ENCODE data around the gene KCNQ2.

KCNQ2 gene

DNA sequence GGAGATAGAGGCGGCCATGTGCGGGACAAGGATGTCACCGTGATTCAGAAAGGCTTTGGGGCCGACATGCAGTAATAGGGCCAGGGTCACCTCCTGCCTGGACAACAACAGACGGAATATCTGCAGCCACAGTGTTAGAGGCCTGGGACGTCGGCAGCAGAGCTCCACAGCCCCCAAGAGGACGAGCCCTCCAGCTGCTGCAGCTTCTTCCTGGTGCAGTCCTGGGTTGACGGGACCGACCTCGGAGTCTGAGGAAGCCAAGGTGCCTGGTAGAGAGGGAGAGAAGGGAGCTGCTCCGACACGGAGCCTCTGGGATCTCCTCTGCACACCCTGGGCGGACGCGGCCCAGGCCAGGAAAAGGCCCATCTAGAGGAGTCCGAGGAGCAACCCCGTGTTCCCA, 88.1 kb downstream of the KCNQ2 start:
- peaks cover 10% of the 10 kb centered on the region for H3K9me3 ChIP-seq (ENCODE audit: low read length)
- H3K27ac ChIP-seq (ENCODE audit: low read depth, low read length, poor library complexity, severe bottlenecking) = no peak overlapping the region
- H3K9ac ChIP-seq (ENCODE audit: low read length) = no peak overlapping the region
- no peak for TF ChIP-seq EZH2 (IDR thresholded peaks at IDR 0.05; ENCODE audit: borderline replicate concordance, low read length)
- TF ChIP-seq, protein P1, sequence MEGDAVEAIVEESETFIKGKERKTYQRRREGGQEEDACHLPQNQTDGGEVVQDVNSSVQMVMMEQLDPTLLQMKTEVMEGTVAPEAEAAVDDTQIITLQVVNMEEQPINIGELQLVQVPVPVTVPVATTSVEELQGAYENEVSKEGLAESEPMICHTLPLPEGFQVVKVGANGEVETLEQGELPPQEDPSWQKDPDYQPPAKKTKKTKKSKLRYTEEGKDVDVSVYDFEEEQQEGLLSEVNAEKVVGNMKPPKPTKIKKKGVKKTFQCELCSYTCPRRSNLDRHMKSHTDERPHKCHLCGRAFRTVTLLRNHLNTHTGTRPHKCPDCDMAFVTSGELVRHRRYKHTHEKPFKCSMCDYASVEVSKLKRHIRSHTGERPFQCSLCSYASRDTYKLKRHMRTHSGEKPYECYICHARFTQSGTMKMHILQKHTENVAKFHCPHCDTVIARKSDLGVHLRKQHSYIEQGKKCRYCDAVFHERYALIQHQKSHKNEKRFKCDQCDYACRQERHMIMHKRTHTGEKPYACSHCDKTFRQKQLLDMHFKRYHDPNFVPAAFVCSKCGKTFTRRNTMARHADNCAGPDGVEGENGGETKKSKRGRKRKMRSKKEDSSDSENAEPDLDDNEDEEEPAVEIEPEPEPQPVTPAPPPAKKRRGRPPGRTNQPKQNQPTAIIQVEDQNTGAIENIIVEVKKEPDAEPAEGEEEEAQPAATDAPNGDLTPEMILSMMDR (IDR thresholded peaks at IDR 0.05; ENCODE audit: low read length) = no peak
- no peak overlapping the region for H3K4me3 ChIP-seq (ENCODE audit: low read depth, low read length, poor library complexity, severe bottlenecking)
- no peaks in the 10 kb centered on the region for H3F3A ChIP-seq (ENCODE audit: insufficient read depth, low read length)
- H3K4me1 ChIP-seq (ENCODE audit: insufficient read depth, low read length, severe bottlenecking) = no peaks in the 10 kb centered on the region
- H3K27me3 ChIP-seq (ENCODE audit: insufficient read depth, low read length) = peaks cover 12% of the 10 kb centered on the region; the same call in 1 of the 2 replicates
- H3K79me2 ChIP-seq (ENCODE audit: insufficient read depth, low read length) = no peaks in the 10 kb centered on the region
- H3K36me3 ChIP-seq (ENCODE audit: insufficient read depth, low read length) = no peaks in the 10 kb centered on the region
- H2AFZ ChIP-seq (ENCODE audit: low read length) = no peak overlapping the region
- no peak overlapping the region for H3K4me2 ChIP-seq (ENCODE audit: low read length)
- H3K9me2 ChIP-seq (ENCODE audit: low read depth, low read length) = no peaks in the 10 kb centered on the region
- no peaks in the 10 kb centered on the region for H4K20me1 ChIP-seq (ENCODE audit: insufficient read depth, low read length)

DNA sequence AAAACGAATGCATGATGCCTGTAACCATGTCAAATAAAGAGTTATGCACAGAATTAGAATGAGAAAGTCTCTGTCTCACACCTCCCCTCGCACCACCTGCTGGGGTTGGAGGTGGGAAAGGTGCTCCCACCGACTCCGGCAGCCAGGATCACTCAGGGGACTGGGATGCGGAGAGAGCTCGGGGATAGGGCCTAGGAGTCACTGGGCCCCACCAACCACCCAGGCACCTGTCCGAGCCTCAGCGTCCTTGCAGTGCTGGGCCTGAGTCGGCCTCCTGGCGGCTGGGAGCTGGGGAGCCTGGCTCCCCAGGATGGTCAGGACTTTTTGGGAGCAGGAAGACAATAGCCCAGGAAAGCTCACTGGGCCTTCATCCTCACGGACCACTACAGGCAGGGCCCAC, 88.9 kb downstream of the KCNQ2 start:
- Histone ChIP-seq H3K9ac (ENCODE audit: low read length) (no peak overlapping the region), H3K27ac (ENCODE audit: low read depth, low read length, poor library complexity, severe bottlenecking) (no peak overlapping the region), H3K4me2 (ENCODE audit: low read length) (no peak overlapping the region), H3F3A (ENCODE audit: insufficient read depth, low read length) (no peaks in the 10 kb centered on the region), H3K4me1 (ENCODE audit: insufficient read depth, low read length, severe bottlenecking) (no peaks in the 10 kb centered on the region), H3K4me3 (ENCODE audit: low read depth, low read length, poor library complexity, severe bottlenecking) (no peak overlapping the region), H3K79me2 (ENCODE audit: insufficient read depth, low read length) (no peaks in the 10 kb centered on the region), H3K27me3 (ENCODE audit: insufficient read depth, low read length) (peaks cover 12% of the 10 kb centered on the region; the same call in 1 of the 2 replicates), H3K9me3 (ENCODE audit: low read length) (peaks cover 10% of the 10 kb centered on the region), H4K20me1 (ENCODE audit: insufficient read depth, low read length) (no peaks in the 10 kb centered on the region), H3K9me2 (ENCODE audit: low read depth, low read length) (no peaks in the 10 kb centered on the region), H3K36me3 (ENCODE audit: insufficient read depth, low read length) (no peaks in the 10 kb centered on the region), H2AFZ (ENCODE audit: low read length) (no peak overlapping the region)
- no peak for TF ChIP-seq EZH2 (IDR thresholded peaks at IDR 0.05; ENCODE audit: borderline replicate concordance, low read length)
- TF ChIP-seq, protein P1 (IDR thresholded peaks at IDR 0.05; ENCODE audit: low read length) = no peak

DNA sequence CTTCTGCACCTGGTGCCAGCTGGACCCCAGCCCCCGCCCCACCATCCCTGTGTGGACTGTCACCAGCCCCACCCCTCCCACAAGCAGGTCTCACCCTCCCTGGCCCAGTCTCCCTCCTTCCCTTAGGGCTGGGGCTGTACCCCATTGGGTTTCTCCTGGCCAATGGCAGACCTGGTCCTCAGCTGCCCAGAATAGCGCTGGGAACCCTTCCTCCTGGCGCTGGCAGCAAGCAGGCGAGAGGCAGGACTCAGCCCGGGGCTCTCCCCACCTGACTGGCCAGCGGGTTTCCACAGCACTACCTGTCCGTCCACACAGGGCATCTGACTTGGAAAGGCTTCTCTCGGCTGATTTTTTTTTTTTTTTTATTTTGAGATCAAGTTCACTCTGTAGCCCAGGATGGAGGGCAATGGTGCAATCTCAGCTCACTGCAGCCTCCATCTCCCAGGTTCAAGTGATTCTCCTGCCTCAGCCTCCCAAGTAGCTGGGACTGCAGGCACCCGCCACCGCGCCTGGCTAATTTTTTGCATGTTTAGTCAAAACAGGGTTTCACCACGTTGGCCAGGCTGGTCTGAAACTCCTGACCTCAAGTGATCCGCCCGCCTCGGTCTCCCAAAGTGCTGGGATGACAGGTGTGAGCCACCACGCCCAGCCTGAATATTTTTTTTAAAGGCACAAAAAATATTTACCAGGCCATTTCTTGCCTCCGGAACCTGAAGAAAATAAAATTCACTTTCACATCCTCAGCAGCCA, 89.7 kb downstream of the KCNQ2 start:
- H3K27ac ChIP-seq (ENCODE audit: low read depth, low read length, poor library complexity, severe bottlenecking) = no peak overlapping the region

More for the DNA sequence above, 89.7 kb downstream of the KCNQ2 start:
- Histone ChIP-seq H4K20me1 (ENCODE audit: insufficient read depth, low read length) (no peaks in the 10 kb centered on the region), H3K9me2 (ENCODE audit: low read depth, low read length) (no peaks in the 10 kb centered on the region), H3F3A (ENCODE audit: insufficient read depth, low read length) (no peaks in the 10 kb centered on the region), H3K79me2 (ENCODE audit: insufficient read depth, low read length) (no peaks in the 10 kb centered on the region), H3K4me2 (ENCODE audit: low read length) (no peak overlapping the region), H3K4me1 (ENCODE audit: insufficient read depth, low read length, severe bottlenecking) (no peaks in the 10 kb centered on the region), H3K9me3 (ENCODE audit: low read length) (peaks cover 10% of the 10 kb centered on the region), H3K36me3 (ENCODE audit: insufficient read depth, low read length) (no peaks in the 10 kb centered on the region), H3K4me3 (ENCODE audit: low read depth, low read length, poor library complexity, severe bottlenecking) (no peak overlapping the region), H2AFZ (ENCODE audit: low read length) (no peak overlapping the region), H3K9ac (ENCODE audit: low read length) (no peak overlapping the region), H3K27me3 (ENCODE audit: insufficient read depth, low read length) (peaks cover 12% of the 10 kb centered on the region; the same call in 1 of the 2 replicates)
- TF ChIP-seq EZH2 (IDR thresholded peaks at IDR 0.05; ENCODE audit: borderline replicate concordance, low read length) = no peak
- TF ChIP-seq, protein P1 (IDR thresholded peaks at IDR 0.05; ENCODE audit: low read length) = no peak
